Thymus (tissue), 14 donors: ENCODE data around the gene EPB41L3. TPM values are rescaled to one million over a fixed set of nuclear protein-coding genes. Genes with fewer than 3 reads are reported as not detected.

Source experiments
- DNase-seq, 9 donors: peaks; one replicate each; pipeline ENCODE4 v3.0.0-alpha.2; 2013; ENCODE audit warnings: low spot score in 9 of 9, low read depth in 6 of 9, missing footprints in 1 of 9
- H3K27ac ChIP-seq, 2 donors: one replicate each; pipeline ENCODE4 v1.5.1; 2013; ENCODE audit warnings: control low read depth in 1 of 2, low read depth in 1 of 2, low read length in 1 of 2, mild to moderate bottlenecking in 1 of 2, moderate library complexity in 1 of 2
- H3K27me3 ChIP-seq, 2 donors: one replicate each; pipeline ENCODE4 v1.5.1; 2013; ENCODE audit warnings: low read length in 1 of 2; ENCODE audit not compliant: control insufficient read depth in 2 of 2, insufficient read depth in 1 of 2
- H3K36me3 ChIP-seq, 2 donors: one replicate each; pipeline ENCODE4 v1.5.1; 2013; ENCODE audit warnings: low read length in 1 of 2, mild to moderate bottlenecking in 1 of 2, moderate library complexity in 1 of 2; ENCODE audit not compliant: control insufficient read depth in 2 of 2, insufficient read depth in 2 of 2
- H3K4me1 ChIP-seq, 2 donors: one replicate each; pipeline ENCODE4 v1.5.1; 2013; ENCODE audit warnings: low read length in 2 of 2; ENCODE audit not compliant: control insufficient read depth in 2 of 2, insufficient read depth in 2 of 2
- H3K4me3 ChIP-seq, 2 donors: one replicate each; pipeline ENCODE4 v1.5.1; 2013; ENCODE audit warnings: low read length in 2 of 2, control low read depth in 1 of 2, mild to moderate bottlenecking in 1 of 2
- H3K9me3 ChIP-seq, 2 donors: one replicate each; pipeline ENCODE4 v1.5.1; 2013; ENCODE audit warnings: low read length in 1 of 2, mild to moderate bottlenecking in 1 of 2; ENCODE audit not compliant: control insufficient read depth in 2 of 2, insufficient read depth in 1 of 2
- WGBS: extraction: QIAGEN DNeasy Blood & Tissue Kit; methylation state at CpG from one replicate; pipeline ENCODE4 v1.1.7; 2013; 5-methylcytosine and 5-hydroxymethylcytosine counted together
- long read RNA-seq, 10 donors: transcript quantifications; one replicate each; lab custom pipeline, GENCODE V29; 2026
- polyA plus RNA-seq: library from polyadenylated mRNA; stranded (reverse); fragments of 200-250 nt; gene quantifications from one replicate; pipeline ENCODE4 v1.2.3, GENCODE V29; 2013
- total RNA-seq: library from RNA; stranded (reverse); fragments of 120-200 nt; gene quantifications from one replicate; pipeline ENCODE4 v1.2.4, GENCODE V29; 2013
- donor health status: healthy.

The EPB41L3 gene
- total RNA-seq (17.8 TPM), polyA plus RNA-seq (31.9 TPM)
- long read RNA-seq, donor 1: 0 reads
- long read RNA-seq, donor 2, partial matches to known transcripts: 12 of 14 reads
- long read RNA-seq, donor 2, other reads (novel, unspliced or antisense): 0 of 14 reads
- long read RNA-seq, donor 3: 0 reads
- long read RNA-seq, donor 4, partial matches to known transcripts: 0 of 3 reads
- long read RNA-seq, donor 4, other reads (novel, unspliced or antisense): 0 of 3 reads
- long read RNA-seq, donor 5, partial matches to known transcripts: 0 of 4 reads
- long read RNA-seq, donor 5, other reads (novel, unspliced or antisense): 0 of 4 reads
- long read RNA-seq, donor 6, partial matches to known transcripts: 0 of 2 reads
- long read RNA-seq, donor 6, other reads (novel, unspliced or antisense): 0 of 2 reads
- long read RNA-seq, donor 7, full-length matches to known transcripts: 2 of 2 reads
- long read RNA-seq, donor 7, partial matches to known transcripts: 0 of 2 reads
- long read RNA-seq, donor 7, other reads (novel, unspliced or antisense): 0 of 2 reads
- long read RNA-seq, donor 8, partial matches to known transcripts: 0 of 2 reads
- long read RNA-seq, donor 8, other reads (novel, unspliced or antisense): 0 of 2 reads
- long read RNA-seq, donor 9: 0 reads
- long read RNA-seq, donor 10: 0 reads

DNA sequence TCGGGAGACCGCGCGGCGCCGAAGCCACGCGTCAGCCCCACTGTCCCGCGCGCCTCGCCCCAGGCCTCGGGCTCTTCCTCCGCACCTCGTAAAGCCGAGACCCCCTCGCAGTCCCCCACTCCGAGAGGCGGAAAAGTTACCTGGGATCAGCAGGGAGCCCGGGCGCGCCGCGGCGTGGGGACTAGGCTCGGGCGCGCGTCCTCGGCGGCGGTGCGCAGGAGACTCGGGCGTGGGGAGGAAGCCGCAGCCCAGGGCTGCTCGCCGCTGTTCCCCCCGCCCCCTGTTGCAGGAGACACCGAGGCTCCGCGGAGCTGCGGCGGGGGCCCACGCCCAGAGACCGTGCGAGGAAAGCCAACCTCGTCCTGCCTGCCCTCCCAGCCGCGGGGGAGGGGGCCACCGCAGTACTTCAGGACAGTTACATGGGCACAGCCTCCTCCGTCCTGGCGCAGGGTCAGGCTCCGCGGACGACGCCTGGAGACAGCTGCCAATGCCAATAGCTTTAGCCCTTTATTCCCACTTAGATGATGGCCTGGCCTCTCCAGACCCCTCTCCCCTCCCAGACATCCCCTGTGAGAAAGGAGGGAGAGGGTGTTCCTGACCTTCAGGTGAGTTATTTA lies at the start of gene EPB41L3:
Gene EPB41L3 (minus strand): TSS at position 225 of the 617 bp plus-strand sequence. CDS start 54,814 bp downstream, outside the sequence.
- DNase-seq: peak in 1 of 9 donors; percentile 3
- Histone ChIP-seq H3K4me1 (no peaks in the 10 kb centered on the region), H3K27me3 (peaks cover 24 to 25% of the 10 kb centered on the region in 2 donors), H3K27ac (peak within 1 kb of the TSS; percentile 43 to 67), H3K4me3 (peak within 1 kb of the TSS; percentile 14 to 44), H3K9me3 (no peaks in the 10 kb centered on the region), H3K36me3 (no peaks in the 10 kb centered on the region)
- WGBS: under 1% methylated on average over 57 of the region's 57 CpGs

DNA sequence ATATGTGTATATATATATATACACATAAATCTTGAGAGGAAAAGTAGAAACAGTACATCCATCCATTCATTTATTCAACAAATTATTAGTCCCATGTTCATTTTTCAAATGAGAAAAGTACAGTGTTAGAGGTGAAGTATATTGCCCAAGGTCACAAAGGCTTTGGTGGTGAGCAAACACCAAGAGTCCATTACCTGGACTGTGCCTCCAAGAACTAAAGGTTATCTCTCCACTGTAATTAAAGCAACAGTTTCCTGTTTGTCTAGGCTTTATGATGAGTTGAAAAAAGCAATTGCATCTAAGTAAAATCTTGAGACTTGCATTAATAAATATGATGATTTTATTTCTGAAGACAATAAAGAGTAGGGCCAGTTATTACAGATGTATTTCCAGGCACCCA lies 44.7 kb upstream of the EPB41L3 start:
- Histone ChIP-seq H3K27ac (no peak overlapping the region), H3K4me3 (no peak overlapping the region), H3K27me3 (no peaks in the 10 kb centered on the region), H3K9me3 (peaks cover 0 to 6% of the 10 kb centered on the region in 2 donors), H3K4me1 (no peaks in the 10 kb centered on the region), H3K36me3 (no peaks in the 10 kb centered on the region)
- no peak for DNase-seq

DNA sequence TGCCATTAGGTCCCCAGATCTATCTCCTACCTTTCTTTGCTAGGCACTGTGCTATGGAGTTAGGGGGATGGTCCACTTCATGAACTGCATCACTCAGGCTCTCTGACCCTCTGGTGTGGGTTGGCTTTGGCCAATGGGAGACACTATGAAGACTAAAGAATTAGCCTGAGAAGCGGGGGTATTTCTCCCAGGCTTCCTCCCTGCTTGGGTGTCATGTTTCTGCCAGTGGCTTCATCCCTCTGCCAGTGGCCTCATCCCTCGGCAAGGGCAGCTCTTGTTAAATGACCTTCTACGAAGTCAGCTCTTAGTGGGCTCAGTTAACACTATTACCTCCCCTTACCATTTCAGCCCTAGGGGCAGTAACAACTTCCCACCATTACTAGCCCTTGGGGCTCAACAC lies 41.9 kb upstream of the EPB41L3 start:
- H3K27ac ChIP-seq: no peak overlapping the region
- H3K27me3 ChIP-seq: no peaks in the 10 kb centered on the region
- H3K4me3 ChIP-seq: no peak overlapping the region
- DNase-seq: no peak
- H3K36me3 ChIP-seq: no peaks in the 10 kb centered on the region
- H3K9me3 ChIP-seq: no peaks in the 10 kb centered on the region
- 85% methylated on average over 3 of the region's 3 CpGs for WGBS
- no peaks in the 10 kb centered on the region for H3K4me1 ChIP-seq

DNA sequence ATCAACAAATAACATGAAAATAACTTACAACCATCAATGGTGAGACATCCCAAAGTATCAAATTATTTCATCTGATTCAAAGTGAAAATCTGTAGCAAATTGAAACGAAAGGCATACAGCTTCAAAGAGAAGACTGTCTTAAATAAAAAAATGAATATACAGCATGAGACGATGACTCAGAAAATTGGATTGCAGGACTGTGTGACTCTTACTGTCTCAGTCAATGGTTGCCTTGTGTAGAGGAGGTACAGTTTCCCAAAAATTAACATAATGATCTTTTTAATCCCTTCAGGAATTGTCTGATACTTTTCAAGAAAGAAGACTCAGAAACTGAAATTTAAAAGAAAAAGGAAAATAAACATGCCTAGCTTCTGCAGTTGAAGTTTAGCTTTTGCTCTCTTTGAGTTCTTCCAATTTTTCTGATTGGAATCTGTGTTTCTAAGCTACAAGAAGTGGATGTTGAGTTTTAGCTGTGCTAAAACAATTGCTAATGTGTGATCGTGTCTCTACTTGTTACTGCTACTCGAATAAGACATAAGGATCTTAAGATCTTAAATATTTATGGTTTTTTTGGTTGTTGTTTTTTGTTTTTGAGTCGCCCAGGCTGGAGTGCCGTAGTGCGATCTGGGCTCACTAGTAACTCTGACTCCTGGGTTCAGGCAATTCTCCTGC lies 41.1 kb upstream of the EPB41L3 start:
- no peaks in the 10 kb centered on the region for H3K27me3 ChIP-seq
- no peak for DNase-seq
- 94% methylated on average over 7 of the region's 7 CpGs for WGBS
- H3K36me3 ChIP-seq: no peaks in the 10 kb centered on the region
- H3K4me1 ChIP-seq: no peaks in the 10 kb centered on the region
- H3K4me3 ChIP-seq: no peak overlapping the region
- no peaks in the 10 kb centered on the region for H3K9me3 ChIP-seq
- no peak overlapping the region for H3K27ac ChIP-seq

DNA sequence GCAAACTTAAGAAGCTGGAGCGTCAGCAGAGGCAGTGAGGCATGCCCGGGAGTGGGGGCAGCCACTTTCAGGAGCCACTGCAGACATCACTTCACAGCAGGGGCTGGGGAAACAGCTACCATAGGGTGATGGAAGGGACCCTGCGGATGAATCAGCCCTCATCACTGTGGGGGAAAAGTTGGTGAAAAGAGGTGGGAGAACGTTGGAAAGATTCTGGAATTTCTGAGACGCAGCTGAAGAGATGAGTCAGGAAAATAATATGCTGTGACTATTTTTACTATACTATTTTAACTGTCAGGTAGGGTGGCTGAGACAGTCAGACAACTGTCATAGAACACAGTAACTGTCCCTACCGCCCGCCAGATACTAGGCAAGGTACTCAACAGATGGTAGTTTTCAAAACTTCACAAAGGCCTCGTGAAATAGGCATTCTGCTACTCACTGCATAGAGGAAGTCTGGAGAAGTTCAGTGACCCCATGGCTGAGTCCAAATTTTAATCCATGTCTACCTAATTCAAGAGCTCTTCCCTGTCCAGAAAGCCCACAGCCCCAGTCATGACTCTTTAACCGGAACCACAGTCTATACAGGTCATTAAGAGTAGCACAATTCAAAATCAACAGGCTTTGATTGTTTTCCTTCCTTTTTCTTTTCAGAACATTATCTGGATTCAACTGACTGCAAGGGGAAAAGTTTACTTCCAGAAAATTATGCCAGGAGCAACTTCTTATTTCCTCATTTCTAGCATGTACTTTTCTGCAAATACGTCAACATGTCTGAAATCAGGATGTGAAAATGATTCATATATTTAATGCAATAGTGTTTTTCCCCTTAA lies 39.3 kb upstream of the EPB41L3 start:
- peak in 1 of 9 donors; percentile 1 for DNase-seq

DNA sequence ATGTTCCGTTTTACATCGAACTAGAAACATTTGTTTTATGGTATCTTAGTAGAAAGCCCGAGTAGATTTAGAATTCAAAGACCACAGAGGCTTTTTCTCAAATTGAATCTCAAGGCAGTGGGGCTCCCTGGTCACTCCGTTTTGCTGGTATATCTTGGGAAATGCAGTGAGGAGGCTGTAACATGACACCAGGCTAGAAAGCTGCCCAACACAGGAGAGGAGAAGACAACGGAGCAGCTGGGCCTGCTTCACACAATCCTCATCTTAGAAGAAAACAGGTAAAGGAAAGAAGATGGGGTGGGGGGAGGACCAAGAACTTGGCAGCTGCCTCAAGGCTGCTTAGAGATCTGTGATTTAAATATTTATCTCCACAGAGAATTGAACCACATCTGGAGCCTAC lies 38.3 kb upstream of the EPB41L3 start:
- Histone ChIP-seq H3K36me3 (no peaks in the 10 kb centered on the region), H3K27me3 (peaks cover 0 to 2% of the 10 kb centered on the region in 2 donors), H3K4me3 (no peak overlapping the region), H3K27ac (no peak overlapping the region), H3K4me1 (no peaks in the 10 kb centered on the region), H3K9me3 (no peaks in the 10 kb centered on the region)
- 87% methylated on average over 5 of the region's 5 CpGs for WGBS
- DNase-seq: no peak

More for the DNA sequence above, 39.3 kb upstream of the EPB41L3 start:
- WGBS: 81% methylated on average over 10 of the region's 10 CpGs
- H3K36me3 ChIP-seq: no peaks in the 10 kb centered on the region
- H3K4me1 ChIP-seq: no peaks in the 10 kb centered on the region
- peak overlapping the region in 1 of 2 donors; percentile 60 for H3K27ac ChIP-seq
- H3K9me3 ChIP-seq: no peaks in the 10 kb centered on the region
- H3K4me3 ChIP-seq: no peak overlapping the region
- peaks cover 0 to 2% of the 10 kb centered on the region in 2 donors for H3K27me3 ChIP-seq

DNA sequence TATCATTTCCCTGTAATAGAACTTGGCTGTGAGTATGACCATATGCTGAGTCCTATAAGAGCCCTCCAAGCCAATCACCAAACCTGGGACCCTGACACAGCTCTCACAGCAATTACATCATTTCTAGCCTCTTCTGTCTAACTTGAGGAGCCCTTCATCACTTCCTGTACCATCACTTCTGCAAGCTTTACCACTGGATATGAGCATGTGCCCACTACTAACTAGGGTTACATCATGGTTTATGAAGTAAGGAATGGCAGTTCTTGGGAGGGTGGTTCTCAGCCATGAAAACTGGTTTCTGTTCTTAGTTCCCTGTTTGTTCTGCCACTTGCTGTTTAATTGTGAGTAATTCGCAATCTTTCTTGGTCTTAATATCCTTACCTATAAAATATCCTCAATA lies 31.0 kb upstream of the EPB41L3 start:
- no peak for DNase-seq
- Histone ChIP-seq H3K36me3 (no peaks in the 10 kb centered on the region), H3K9me3 (no peaks in the 10 kb centered on the region), H3K4me1 (no peaks in the 10 kb centered on the region), H3K4me3 (no peak overlapping the region), H3K27ac (no peak overlapping the region), H3K27me3 (peaks cover 0 to 2% of the 10 kb centered on the region in 2 donors)
- WGBS: 97% methylated on average over 1 of the region's 1 CpG

DNA sequence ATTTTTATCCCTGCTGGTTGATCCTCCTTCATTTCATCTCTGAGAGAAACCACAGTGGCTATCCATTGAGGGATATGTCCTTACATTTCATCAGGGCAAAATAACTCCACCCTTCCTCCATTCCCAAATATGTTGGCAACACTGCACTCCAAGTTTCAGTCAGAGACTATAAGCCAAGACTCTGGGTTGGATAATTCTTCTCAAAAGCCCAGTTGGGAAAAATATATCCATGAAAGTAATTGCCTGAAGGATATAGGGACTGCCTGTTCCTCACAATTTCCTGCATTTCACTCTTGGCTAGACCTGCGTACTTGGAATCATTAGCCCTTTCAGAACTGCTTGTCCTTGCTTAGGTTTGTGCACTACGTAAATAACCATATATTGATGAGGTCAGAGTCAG lies 27.9 kb upstream of the EPB41L3 start:
- Histone ChIP-seq H3K4me3 (no peak overlapping the region), H3K4me1 (no peaks in the 10 kb centered on the region), H3K36me3 (no peaks in the 10 kb centered on the region), H3K9me3 (no peaks in the 10 kb centered on the region), H3K27ac (no peak overlapping the region), H3K27me3 (no peaks in the 10 kb centered on the region)
- 98% methylated on average over 2 of the region's 2 CpGs for WGBS
- no peak for DNase-seq
